Peyer's patch (tissue), 4 donors: ENCODE data around the gene OR1Q1. TPM values are rescaled to one million over a fixed set of nuclear protein-coding genes. Genes with fewer than 3 reads are reported as not detected.

Experiments used
- DNase-seq, 3 donors: peaks; one replicate each; pipeline ENCODE4 v3.0.0-alpha.2; 2017 to 2019
- H3K27ac ChIP-seq, 4 donors: fragments of 200-600 bp; sonication (generic); one replicate each; pipeline ENCODE4 v1.5.1; 2016 to 2019
- H3K27me3 ChIP-seq, 2 donors: fragments of 200-600 bp; sonication (generic); one replicate each; pipeline ENCODE4 v1.5.1; 2019
- H3K36me3 ChIP-seq, 3 donors: fragments of 200-600 bp; sonication (generic); one replicate each; pipeline ENCODE4 v1.5.1; 2016 to 2019
- H3K4me1 ChIP-seq, 4 donors: fragments of 200-600 bp; sonication (generic); one replicate each; pipeline ENCODE4 v1.5.1; 2016 to 2019
- H3K4me3 ChIP-seq, 4 donors: fragments of 200-600 bp; sonication (generic); 1 replicate in 3 of 4; 2 replicates in 1 of 4; pipeline ENCODE4 v1.5.1; 2016 to 2019; ENCODE audit warnings: mild to moderate bottlenecking in 1 of 4
- H3K9me3 ChIP-seq, 4 donors: fragments of 200-600 bp; sonication (generic); one replicate each; pipeline ENCODE4 v1.5.1; 2016 to 2019; ENCODE audit warnings: mild to moderate bottlenecking in 1 of 4
- POLR2A ChIP-seq, 2 donors: fragments of 450-650 bp; IDR thresholded peaks; one replicate each; pipeline ENCODE4 v1.5.1; 2017; ENCODE audit warnings: antibody characterized with exemption in 2 of 2, mild to moderate bottlenecking in 2 of 2, moderate library complexity in 2 of 2
- total RNA-seq, 4 donors: library from RNA; depleted of rRNA; stranded (reverse); fragments of >200 nt; gene quantifications; one replicate each; pipeline ENCODE4 v1.1.0, GENCODE V29; 2016
- TF ChIP-seq, protein P1 (sequence below), 6 experiments: fragments of 450-650 bp in 4 of 6; fragments of 200-600 bp in 2 of 6; sonication (generic) in 1 of 6; IDR thresholded peaks; one replicate each; pipeline ENCODE4 v1.5.1; 2017 to 2019; ENCODE audit warnings: antibody characterized with exemption in 6 of 6, mild to moderate bottlenecking in 3 of 6, moderate library complexity in 1 of 6

OR1Q1 gene
- total RNA-seq, 4 donors from 2014 or later: not detected

DNA sequence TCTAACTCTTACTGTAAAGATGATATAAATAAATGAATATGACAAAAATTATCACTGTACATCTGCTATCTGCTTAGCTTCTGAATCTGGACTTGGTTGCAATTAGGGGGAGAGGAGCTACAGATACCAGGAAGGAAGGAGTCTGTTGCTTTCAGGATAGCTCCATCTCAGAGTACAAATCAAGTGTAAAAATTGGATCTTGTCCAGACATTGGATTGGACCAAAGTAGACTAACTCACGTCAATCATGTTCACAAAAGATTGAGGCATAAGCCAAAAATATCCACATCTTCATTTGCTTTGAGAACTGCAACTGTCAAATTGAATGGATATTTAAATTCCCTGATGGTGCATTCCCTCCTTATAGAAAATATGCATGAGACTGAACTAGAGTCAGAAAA lies 8.8 kb upstream of the OR1Q1 start:
- Histone ChIP-seq H3K27ac (no peak overlapping the region), H3K9me3 (no peaks in the 10 kb centered on the region)
- TF ChIP-seq POLR2A (IDR thresholded peaks at IDR 0.05): no peak
- TF ChIP-seq, protein P1, sequence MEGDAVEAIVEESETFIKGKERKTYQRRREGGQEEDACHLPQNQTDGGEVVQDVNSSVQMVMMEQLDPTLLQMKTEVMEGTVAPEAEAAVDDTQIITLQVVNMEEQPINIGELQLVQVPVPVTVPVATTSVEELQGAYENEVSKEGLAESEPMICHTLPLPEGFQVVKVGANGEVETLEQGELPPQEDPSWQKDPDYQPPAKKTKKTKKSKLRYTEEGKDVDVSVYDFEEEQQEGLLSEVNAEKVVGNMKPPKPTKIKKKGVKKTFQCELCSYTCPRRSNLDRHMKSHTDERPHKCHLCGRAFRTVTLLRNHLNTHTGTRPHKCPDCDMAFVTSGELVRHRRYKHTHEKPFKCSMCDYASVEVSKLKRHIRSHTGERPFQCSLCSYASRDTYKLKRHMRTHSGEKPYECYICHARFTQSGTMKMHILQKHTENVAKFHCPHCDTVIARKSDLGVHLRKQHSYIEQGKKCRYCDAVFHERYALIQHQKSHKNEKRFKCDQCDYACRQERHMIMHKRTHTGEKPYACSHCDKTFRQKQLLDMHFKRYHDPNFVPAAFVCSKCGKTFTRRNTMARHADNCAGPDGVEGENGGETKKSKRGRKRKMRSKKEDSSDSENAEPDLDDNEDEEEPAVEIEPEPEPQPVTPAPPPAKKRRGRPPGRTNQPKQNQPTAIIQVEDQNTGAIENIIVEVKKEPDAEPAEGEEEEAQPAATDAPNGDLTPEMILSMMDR (IDR thresholded peaks at IDR 0.05): no peak

DNA sequence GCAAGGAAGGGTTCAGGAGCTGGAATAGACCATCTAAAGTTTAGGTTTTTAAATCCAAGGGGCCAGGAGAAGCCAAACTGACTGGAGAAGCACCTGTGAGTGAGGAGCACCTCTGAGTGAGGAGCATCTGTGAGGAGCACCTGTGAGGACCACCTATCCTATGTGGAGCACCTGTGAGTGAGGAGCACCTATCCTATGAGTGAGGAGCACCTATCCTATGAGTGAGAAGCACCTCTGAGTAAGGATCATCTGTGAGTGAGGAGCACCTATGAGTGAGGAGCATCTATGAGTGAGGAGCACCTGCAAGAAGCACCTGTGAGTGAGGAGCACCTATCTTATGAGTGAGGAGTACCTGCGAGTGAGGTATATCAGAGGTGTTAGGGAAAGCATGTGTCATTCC lies 8.0 kb upstream of the OR1Q1 start:
- Histone ChIP-seq H3K4me3 (no peak overlapping the region), H3K4me1 (no peaks in the 10 kb centered on the region), H3K27ac (no peak overlapping the region), H3K27me3 (no peaks in the 10 kb centered on the region), H3K9me3 (no peaks in the 10 kb centered on the region), H3K36me3 (no peaks in the 10 kb centered on the region)
- DNase-seq: no peak
- no peak for TF ChIP-seq POLR2A (IDR thresholded peaks at IDR 0.05)
- TF ChIP-seq, protein P1 (IDR thresholded peaks at IDR 0.05): no peak

More for the DNA sequence above, 8.8 kb upstream of the OR1Q1 start:
- Histone ChIP-seq H3K4me3 (no peak overlapping the region), H3K36me3 (no peaks in the 10 kb centered on the region), H3K4me1 (no peaks in the 10 kb centered on the region), H3K27me3 (no peaks in the 10 kb centered on the region)
- no peak for DNase-seq

DNA sequence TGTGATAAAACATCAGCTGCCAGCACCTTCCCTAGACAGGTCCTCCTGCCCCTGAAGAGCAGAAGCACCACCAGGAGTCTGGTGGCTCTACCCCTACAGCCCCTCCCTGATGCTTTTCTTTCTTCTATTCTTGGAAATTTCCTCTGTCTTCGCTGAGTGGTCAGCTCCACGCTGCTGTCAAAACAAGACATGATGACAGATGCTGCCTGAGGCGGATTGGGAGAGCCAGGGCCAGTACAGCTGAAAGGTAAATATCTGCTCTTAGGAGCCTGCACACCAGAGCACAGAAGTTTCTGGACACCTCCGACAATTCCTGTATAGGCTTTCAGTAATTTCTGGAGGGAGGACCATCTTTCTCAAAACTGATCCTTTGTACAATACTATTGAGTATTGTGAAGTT lies 4.7 kb upstream of the OR1Q1 start:
- TF ChIP-seq POLR2A (IDR thresholded peaks at IDR 0.05): no peak
- TF ChIP-seq, protein P1 (IDR thresholded peaks at IDR 0.05): no peak
- DNase-seq: no peak
- H3K4me3 ChIP-seq: no peak overlapping the region

DNA sequence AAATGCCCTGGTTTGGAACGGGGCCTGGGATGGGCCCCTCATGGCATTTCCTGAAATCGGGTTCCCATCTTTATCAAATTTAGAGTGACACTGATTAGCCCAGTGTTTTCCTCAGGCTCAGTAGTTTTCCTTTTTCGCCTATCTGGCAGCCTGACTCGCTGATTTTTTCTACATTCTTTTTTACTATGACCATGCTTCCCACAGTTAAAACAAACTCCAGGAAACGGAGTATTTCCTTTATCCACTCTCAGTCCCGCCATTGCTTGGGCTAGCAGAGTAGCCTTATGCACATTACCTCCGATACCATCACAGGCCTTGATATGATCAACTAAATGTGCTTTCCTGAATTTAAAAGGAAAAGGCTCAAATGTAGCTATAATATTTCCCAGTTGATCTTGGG lies 5.5 kb downstream of the OR1Q1 start:
- no peaks in the 10 kb centered on the region for H3K9me3 ChIP-seq
- H3K36me3 ChIP-seq: no peaks in the 10 kb centered on the region
- no peak overlapping the region for H3K4me3 ChIP-seq
- no peak overlapping the region for H3K27ac ChIP-seq
- no peaks in the 10 kb centered on the region for H3K4me1 ChIP-seq
- no peak for DNase-seq
- no peak for TF ChIP-seq POLR2A (IDR thresholded peaks at IDR 0.05)
- H3K27me3 ChIP-seq: no peaks in the 10 kb centered on the region

More for the DNA sequence above, 4.7 kb upstream of the OR1Q1 start:
- H3K27me3 ChIP-seq: no peaks in the 10 kb centered on the region
- no peaks in the 10 kb centered on the region for H3K4me1 ChIP-seq
- H3K27ac ChIP-seq: no peak overlapping the region
- H3K9me3 ChIP-seq: no peaks in the 10 kb centered on the region
- H3K36me3 ChIP-seq: no peaks in the 10 kb centered on the region

DNA sequence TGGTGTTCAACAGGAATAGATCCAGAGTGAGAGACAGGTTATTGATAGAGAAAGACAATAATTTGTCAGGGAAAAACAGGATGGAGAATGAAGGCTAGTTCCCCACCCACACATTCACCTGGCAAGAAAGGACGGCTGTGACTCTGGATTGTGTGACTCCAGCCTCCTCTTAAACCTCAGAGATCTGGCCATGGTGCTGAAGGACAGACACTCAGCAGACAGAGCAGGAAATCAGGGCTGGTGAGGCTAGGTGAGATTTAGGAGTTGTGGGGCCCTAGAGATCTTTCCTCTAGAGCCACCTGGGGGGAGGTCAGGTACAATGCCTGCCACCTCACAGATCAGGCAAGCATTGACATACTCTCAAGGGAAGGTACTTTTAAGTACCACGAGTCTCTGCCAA lies 27.7 kb downstream of the OR1Q1 start:
- Histone ChIP-seq H3K27me3 (no peaks in the 10 kb centered on the region), H3K27ac (no peak overlapping the region), H3K4me1 (no peaks in the 10 kb centered on the region), H3K4me3 (no peak overlapping the region), H3K9me3 (no peaks in the 10 kb centered on the region), H3K36me3 (no peaks in the 10 kb centered on the region)
- TF ChIP-seq POLR2A (IDR thresholded peaks at IDR 0.05): no peak
- TF ChIP-seq, protein P1 (IDR thresholded peaks at IDR 0.05): no peak
- no peak for DNase-seq

DNA sequence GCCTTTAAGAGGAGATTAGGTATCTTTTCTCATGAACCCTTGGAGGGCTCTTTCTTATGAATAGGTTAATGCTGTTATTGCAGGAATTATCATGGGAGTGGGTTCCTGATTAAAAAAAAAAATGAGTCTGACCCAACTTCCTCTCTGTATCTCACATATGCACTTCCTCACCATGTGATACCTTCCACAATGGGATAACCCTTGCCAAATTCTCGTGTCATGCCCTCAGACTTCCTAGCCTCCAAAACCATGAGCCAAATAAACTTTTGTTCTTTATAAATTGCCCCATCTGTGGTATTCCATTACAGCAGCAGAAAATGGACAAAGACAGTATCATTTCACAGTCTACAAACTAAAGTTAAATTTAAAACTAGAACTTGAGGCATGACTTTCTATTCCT lies 41.8 kb downstream of the OR1Q1 start:
- TF ChIP-seq, protein P1 (IDR thresholded peaks at IDR 0.05): no peak
- TF ChIP-seq POLR2A (IDR thresholded peaks at IDR 0.05): no peak
- no peak for DNase-seq
- Histone ChIP-seq H3K27me3 (no peaks in the 10 kb centered on the region), H3K27ac (no peak overlapping the region), H3K4me1 (no peaks in the 10 kb centered on the region), H3K4me3 (no peak overlapping the region), H3K36me3 (no peaks in the 10 kb centered on the region), H3K9me3 (no peaks in the 10 kb centered on the region)
